OCI-LY1 (cell line): ENCODE results near the gene SUGCT.

ENCODE experiments used
- H2AFZ ChIP-seq: fragments of 200-600 bp; sonication (generic), shearing (Covaris generic); 2 replicates; pipeline ENCODE4 v1.6.0; 2014; ENCODE audit warnings: antibody characterized with exemption, mild to moderate bottlenecking, low read length
- H3F3A ChIP-seq: fragments of 200-600 bp; sonication (generic), shearing (Covaris generic); 2 replicates; pipeline ENCODE4 v1.6.0; 2014; ENCODE audit warnings: mild to moderate bottlenecking, antibody characterized with exemption, low read length, moderate library complexity; ENCODE audit not compliant: insufficient read depth
- H3K27ac ChIP-seq: fragments of 200-600 bp; sonication (generic); 2 replicates; pipeline ENCODE4 v1.5.1; 2014; ENCODE audit warnings: low read length, mixed run types, mild to moderate bottlenecking, low read depth; ENCODE audit not compliant: poor library complexity, severe bottlenecking
- H3K27me3 ChIP-seq: fragments of 200-600 bp; sonication (generic); 2 replicates; pipeline ENCODE4 v1.6.0; 2014; ENCODE audit warnings: antibody characterized with exemption, mild to moderate bottlenecking, low read length, moderate library complexity; ENCODE audit not compliant: insufficient read depth
- H3K36me3 ChIP-seq: fragments of 200-600 bp; sonication (generic); 2 replicates; pipeline ENCODE4 v1.6.1; 2014; ENCODE audit warnings: mild to moderate bottlenecking, antibody characterized with exemption, low read length, moderate library complexity, mixed read lengths; ENCODE audit not compliant: insufficient read depth
- H3K4me1 ChIP-seq: fragments of 200-600 bp; sonication (generic); 2 replicates; pipeline ENCODE4 v1.5.1; 2014; ENCODE audit warnings: mild to moderate bottlenecking, low read length, moderate library complexity; ENCODE audit not compliant: insufficient read depth, severe bottlenecking
- H3K4me2 ChIP-seq: fragments of 200-600 bp; sonication (generic), shearing (Covaris generic); 2 replicates; pipeline ENCODE4 v1.6.1; 2014; ENCODE audit warnings: low read length
- H3K4me3 ChIP-seq: fragments of 200-600 bp; sonication (generic); 2 replicates; pipeline ENCODE4 v1.5.1; 2014; ENCODE audit warnings: low read length, low read depth, mild to moderate bottlenecking, mixed read lengths; ENCODE audit not compliant: poor library complexity, severe bottlenecking
- H3K79me2 ChIP-seq: fragments of 200-600 bp; shearing (Covaris generic); 2 replicates; pipeline ENCODE4 v1.6.1; 2016; ENCODE audit warnings: mixed run types, low read length, mixed read lengths; ENCODE audit not compliant: insufficient read depth
- H3K9ac ChIP-seq: fragments of 200-600 bp; sonication (generic), shearing (Covaris generic); 2 replicates; pipeline ENCODE4 v1.6.1; 2014; ENCODE audit warnings: mild to moderate bottlenecking, low read length, mixed read lengths
- H3K9me2 ChIP-seq: fragments of 200-600 bp; sonication (generic), shearing (Covaris generic); 2 replicates; pipeline ENCODE4 v1.6.1; 2014; ENCODE audit warnings: low read depth, mild to moderate bottlenecking, low read length, mixed read lengths
- H3K9me3 ChIP-seq: fragments of 200-600 bp; shearing (Covaris generic); 2 replicates; pipeline ENCODE4 v1.6.1; 2014; ENCODE audit warnings: low read length, mixed read lengths
- H4K20me1 ChIP-seq: fragments of 200-600 bp; sonication (generic), shearing (Covaris generic); 2 replicates; pipeline ENCODE4 v1.6.0; 2016; ENCODE audit warnings: mild to moderate bottlenecking, low read length; ENCODE audit not compliant: insufficient read depth
- CTCF ChIP-seq: fragments of 200-600 bp; sonication (generic), shearing (Covaris generic); IDR thresholded peaks from 2 replicates; pipeline ENCODE4 v1.5.1; 2017; ENCODE audit warnings: mild to moderate bottlenecking, antibody characterized with exemption, low read length, moderate library complexity, mixed read lengths
- EZH2 ChIP-seq: fragments of 200-600 bp; sonication (generic), shearing (Covaris generic); IDR thresholded peaks from 2 replicates; pipeline ENCODE4 v1.8.0; 2017; ENCODE audit warnings: borderline replicate concordance, mixed run types, mild to moderate bottlenecking, antibody characterized with exemption, low read length, moderate library complexity, mixed read lengths

The SUGCT gene

GRCh38 chr7:40772096-40772495 is 637.3 kb downstream of the SUGCT start:
- Histone ChIP-seq H3K27me3 (no peaks in the 10 kb centered on the region), H3K9me2 (no peaks in the 10 kb centered on the region), H3K9ac (no peak overlapping the region), H3K9me3 (no peaks in the 10 kb centered on the region), H3F3A (no peaks in the 10 kb centered on the region), H3K4me2 (no peak overlapping the region), H3K4me3 (no peak overlapping the region), H4K20me1 (no peaks in the 10 kb centered on the region), H3K4me1 (no peaks in the 10 kb centered on the region), H2AFZ (no peak overlapping the region), H3K79me2 (no peaks in the 10 kb centered on the region), H3K27ac (no peak overlapping the region), H3K36me3 (no peaks in the 10 kb centered on the region)
- TF ChIP-seq CTCF (no peak), EZH2 (no peak)

GRCh38 chr7:40773656-40774055 is 638.9 kb downstream of the SUGCT start:
- H3K27me3 ChIP-seq = no peaks in the 10 kb centered on the region
- H3K4me2 ChIP-seq = no peak overlapping the region
- no peak overlapping the region for H3K4me3 ChIP-seq
- no peak overlapping the region for H2AFZ ChIP-seq
- no peak for TF ChIP-seq CTCF
- TF ChIP-seq EZH2 = no peak
- H3K9me3 ChIP-seq = no peaks in the 10 kb centered on the region
- no peaks in the 10 kb centered on the region for H3K4me1 ChIP-seq
- H3K27ac ChIP-seq = no peak overlapping the region
- H3F3A ChIP-seq = no peaks in the 10 kb centered on the region
- H4K20me1 ChIP-seq = no peaks in the 10 kb centered on the region
- no peaks in the 10 kb centered on the region for H3K36me3 ChIP-seq
- no peaks in the 10 kb centered on the region for H3K9me2 ChIP-seq
- no peaks in the 10 kb centered on the region for H3K79me2 ChIP-seq
- H3K9ac ChIP-seq = no peak overlapping the region

GRCh38 chr7:40775877-40776276 is 641.1 kb downstream of the SUGCT start:
- H3K27ac ChIP-seq = no peak overlapping the region
- no peak overlapping the region for H2AFZ ChIP-seq
- H3K27me3 ChIP-seq = no peaks in the 10 kb centered on the region
- H3K4me3 ChIP-seq = no peak overlapping the region
- no peaks in the 10 kb centered on the region for H3F3A ChIP-seq
- H3K9me3 ChIP-seq = no peaks in the 10 kb centered on the region
- H3K4me1 ChIP-seq = no peaks in the 10 kb centered on the region
- no peak overlapping the region for H3K9ac ChIP-seq
- H3K4me2 ChIP-seq = no peak overlapping the region
- H3K9me2 ChIP-seq = no peaks in the 10 kb centered on the region
- no peaks in the 10 kb centered on the region for H3K36me3 ChIP-seq
- H3K79me2 ChIP-seq = no peaks in the 10 kb centered on the region
- TF ChIP-seq CTCF = no peak
- no peak for TF ChIP-seq EZH2
- no peaks in the 10 kb centered on the region for H4K20me1 ChIP-seq
